Brain microvascular endothelial cell (primary cell): Measurements from ENCODE around the gene POLR2F.
A peak's percentile ranks its signal among the peaks of the same experiment; 100 is the strongest.

Experiments used
- DNase-seq: peaks from one replicate; pipeline ENCODE4 v3.0.0-alpha.2; 2020
- H3K27ac ChIP-seq: fragments of 250-450 bp; sonication (Bioruptor Pico); 2 replicates; pipeline ENCODE4 v1.5.1; 2020; ENCODE audit warnings: mild to moderate bottlenecking, moderate library complexity
- H3K27me3 ChIP-seq: fragments of 250-450 bp; sonication (Bioruptor Pico); replicated peaks from 2 replicates; pipeline ENCODE4 v1.5.1; 2020; ENCODE audit warnings: mild to moderate bottlenecking
- H3K36me3 ChIP-seq: fragments of 250-450 bp; sonication (Bioruptor Pico); replicated peaks from 2 replicates; pipeline ENCODE4 v1.5.1; 2020; ENCODE audit warnings: mild to moderate bottlenecking
- H3K4me3 ChIP-seq: 2 replicates; pipeline ENCODE4 v1.5.1; 2011; ENCODE audit warnings: low read depth, mild to moderate bottlenecking, control low read depth, low read length, moderate library complexity
- in situ Hi-C: cut with HindIII; loops from 2 replicates; pipeline ENCODE4 v1.10.0; 2017; ENCODE audit warnings: low sequenced_read_pairs, low pct_ligation_motif_present
- TF ChIP-seq, protein P1 (sequence below): IDR thresholded peaks from 2 replicates; pipeline ENCODE4 v1.5.1; 2011; ENCODE audit warnings: low read depth, mild to moderate bottlenecking, moderate library complexity, low read length, control low read depth, inconsistent platforms; ENCODE audit errors: missing control alignments

The POLR2F gene

DNA sequence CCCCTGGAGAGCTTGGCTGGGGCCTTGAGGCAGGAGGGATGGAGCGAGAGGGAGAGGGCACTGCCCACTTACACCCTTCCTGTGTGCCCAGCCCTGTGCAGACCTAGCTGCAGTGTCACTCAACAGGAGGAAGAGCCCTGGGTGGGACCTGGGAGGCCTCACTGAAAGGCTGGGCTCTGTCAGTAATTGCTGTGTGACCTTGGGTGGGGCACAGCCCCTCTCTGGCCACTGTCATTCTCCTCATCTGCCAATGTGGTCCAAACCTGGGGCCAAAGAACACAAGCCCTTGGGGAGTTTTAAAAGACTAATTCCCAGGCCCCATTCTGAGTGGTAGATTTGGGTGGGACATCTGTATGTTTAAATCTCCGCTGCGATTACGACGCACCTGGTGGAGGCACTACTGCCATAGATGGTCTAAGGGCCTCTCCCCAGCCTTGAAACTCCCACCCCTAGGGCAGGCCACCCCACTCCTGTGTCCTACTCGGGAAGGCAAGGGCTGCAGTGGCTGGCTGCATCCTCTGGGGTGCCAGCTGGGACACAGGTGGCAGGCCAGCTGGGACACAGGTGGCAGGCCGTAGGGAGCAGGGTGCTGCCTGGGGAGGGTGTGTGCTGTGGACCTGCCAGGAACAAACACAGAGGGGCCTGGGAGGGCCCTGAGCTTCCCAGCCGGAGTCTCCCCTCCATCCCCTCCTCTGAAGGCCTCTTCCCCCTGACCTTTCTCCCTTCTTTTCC, 43.2 kb downstream of the POLR2F start:
- Histone ChIP-seq H3K36me3 (no peaks in the 10 kb centered on the region), H3K27ac (no peak overlapping the region), H3K4me3 (no peak overlapping the region), H3K27me3 (no peaks in the 10 kb centered on the region)
- TF ChIP-seq, protein P1, sequence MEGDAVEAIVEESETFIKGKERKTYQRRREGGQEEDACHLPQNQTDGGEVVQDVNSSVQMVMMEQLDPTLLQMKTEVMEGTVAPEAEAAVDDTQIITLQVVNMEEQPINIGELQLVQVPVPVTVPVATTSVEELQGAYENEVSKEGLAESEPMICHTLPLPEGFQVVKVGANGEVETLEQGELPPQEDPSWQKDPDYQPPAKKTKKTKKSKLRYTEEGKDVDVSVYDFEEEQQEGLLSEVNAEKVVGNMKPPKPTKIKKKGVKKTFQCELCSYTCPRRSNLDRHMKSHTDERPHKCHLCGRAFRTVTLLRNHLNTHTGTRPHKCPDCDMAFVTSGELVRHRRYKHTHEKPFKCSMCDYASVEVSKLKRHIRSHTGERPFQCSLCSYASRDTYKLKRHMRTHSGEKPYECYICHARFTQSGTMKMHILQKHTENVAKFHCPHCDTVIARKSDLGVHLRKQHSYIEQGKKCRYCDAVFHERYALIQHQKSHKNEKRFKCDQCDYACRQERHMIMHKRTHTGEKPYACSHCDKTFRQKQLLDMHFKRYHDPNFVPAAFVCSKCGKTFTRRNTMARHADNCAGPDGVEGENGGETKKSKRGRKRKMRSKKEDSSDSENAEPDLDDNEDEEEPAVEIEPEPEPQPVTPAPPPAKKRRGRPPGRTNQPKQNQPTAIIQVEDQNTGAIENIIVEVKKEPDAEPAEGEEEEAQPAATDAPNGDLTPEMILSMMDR: no peak
- in situ Hi-C loops: no loop called here
- DNase-seq: no peak

GRCh38 chr22:37998543-37998942, 45.0 kb downstream of the POLR2F start:
- H3K4me3 ChIP-seq: no peak overlapping the region
- in situ Hi-C loops: no loop called here
- H3K27ac ChIP-seq: no peak overlapping the region
- DNase-seq: no peak
- H3K27me3 ChIP-seq: no peaks in the 10 kb centered on the region
- TF ChIP-seq, protein P1: no peak
- no peaks in the 10 kb centered on the region for H3K36me3 ChIP-seq

DNA sequence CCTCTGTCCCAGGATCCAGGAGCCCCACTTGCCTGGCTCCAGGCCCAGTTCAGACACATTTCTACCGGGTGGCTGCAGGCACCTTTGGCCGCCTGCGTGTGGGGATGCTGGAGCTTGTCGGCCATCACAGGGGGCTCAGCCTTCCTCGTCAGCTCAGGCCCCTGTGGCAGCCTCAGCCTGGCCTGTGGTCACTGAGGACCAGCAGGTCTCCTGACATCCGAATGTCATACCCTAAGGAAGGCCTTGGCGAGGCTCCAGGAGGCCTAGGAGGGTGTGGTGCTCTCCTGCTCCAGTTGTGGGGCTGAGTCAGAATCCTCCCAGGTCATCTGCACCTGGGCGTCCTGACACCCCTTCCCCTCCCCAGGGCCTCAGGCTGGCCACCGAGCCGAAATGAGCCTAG, 45.7 kb downstream of the POLR2F start:
- no peak for DNase-seq
- no peak overlapping the region for H3K27ac ChIP-seq

DNA sequence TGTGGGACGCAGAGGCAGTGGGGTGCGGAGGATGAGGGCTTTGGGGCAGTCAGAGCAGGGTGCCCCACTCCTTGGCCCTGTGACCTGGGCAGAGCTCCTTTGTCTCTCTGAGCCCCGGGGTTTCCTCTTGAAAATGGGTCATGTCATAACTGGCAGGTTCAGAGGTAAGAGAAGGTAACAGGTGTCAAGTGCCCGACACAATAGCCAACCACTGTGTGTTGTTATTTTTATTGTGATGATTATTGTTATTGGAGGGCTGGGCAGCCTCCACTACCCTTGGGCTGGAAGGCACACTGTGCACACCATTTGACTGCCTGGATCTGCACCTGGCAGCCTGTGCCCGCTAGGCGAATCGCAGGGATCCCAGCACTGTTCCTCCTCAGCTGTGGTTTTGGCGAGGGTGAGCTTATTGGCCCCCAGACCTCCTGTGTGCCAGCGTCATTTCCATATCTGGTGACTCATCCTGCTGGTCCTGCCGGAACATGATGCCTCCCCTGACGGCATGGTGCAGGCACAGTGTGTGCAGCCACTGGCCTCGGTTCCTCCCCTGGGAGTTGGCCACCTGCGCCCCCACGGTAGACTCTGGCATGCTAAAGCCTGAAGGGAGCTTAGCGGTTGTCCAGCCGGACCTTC, 46.3 kb downstream of the POLR2F start:
- DNase-seq: peak; percentile 54
- Histone ChIP-seq H3K27me3 (no peaks in the 10 kb centered on the region), H3K27ac (no peak overlapping the region), H3K36me3 (no peaks in the 10 kb centered on the region), H3K4me3 (no peak overlapping the region)
- TF ChIP-seq, protein P1: no peak
- in situ Hi-C loops: no loop called here

More for the DNA sequence above, 45.7 kb downstream of the POLR2F start:
- Histone ChIP-seq H3K27me3 (no peaks in the 10 kb centered on the region), H3K4me3 (no peak overlapping the region), H3K36me3 (no peaks in the 10 kb centered on the region)
- in situ Hi-C loops: no loop called here
- TF ChIP-seq, protein P1: no peak

- TF ChIP-seq, protein P1: no peak
- Histone ChIP-seq H3K27me3 (no peaks in the 10 kb centered on the region), H3K36me3 (no peaks in the 10 kb centered on the region), H3K27ac (no peak overlapping the region), H3K4me3 (no peak overlapping the region)
- DNase-seq: no peak
- in situ Hi-C loops: no loop called here
Measured at GRCh38 chr22:38005943-38006342, 52.4 kb downstream of the POLR2F start.

- Histone ChIP-seq H3K27me3 (no peaks in the 10 kb centered on the region), H3K36me3 (no peaks in the 10 kb centered on the region), H3K4me3 (no peak overlapping the region), H3K27ac (no peak overlapping the region)
- in situ Hi-C loops: no loop called here
- DNase-seq: no peak
- TF ChIP-seq, protein P1: no peak
Measured at GRCh38 chr22:38006906-38007305, 53.4 kb downstream of the POLR2F start.
